SK-N-MC (cell line): ENCODE measurements around the gene CS.

ENCODE experiments used
- DNase-seq: peaks from one replicate; pipeline ENCODE4 v3.0.0-alpha.2; 2011; ENCODE audit warnings: low read depth, low spot score
- H3K27ac ChIP-seq: fragments of 200-600 bp; sonication (generic); 2 replicates; pipeline ENCODE4 v1.5.1; 2016; ENCODE audit warnings: mixed run types
- H3K36me3 ChIP-seq: fragments of 200-600 bp; sonication (generic); 2 replicates; pipeline ENCODE4 v1.6.1; 2017; ENCODE audit warnings: antibody characterized with exemption, low read length, mixed read lengths; ENCODE audit not compliant: insufficient read depth
- H3K4me3 ChIP-seq: fragments of 200-600 bp; sonication (generic); 2 replicates; pipeline ENCODE4 v1.5.1; 2016
- H3K9ac ChIP-seq: fragments of 200-600 bp; sonication (generic); 2 replicates; pipeline ENCODE4 v1.8.0; 2017; ENCODE audit warnings: mixed run types, mixed read lengths; ENCODE audit not compliant: insufficient read length
- H3K9me3 ChIP-seq: fragments of 200-600 bp; sonication (generic); 2 replicates; pipeline ENCODE4 v1.6.1; 2017; ENCODE audit warnings: low read depth, mild to moderate bottlenecking, antibody characterized with exemption, low read length, moderate library complexity, mixed read lengths
- EZH2 ChIP-seq: fragments of 200-600 bp; sonication (generic); IDR thresholded peaks from one replicate; pipeline ENCODE4 v1.6.1; 2017; ENCODE audit warnings: antibody characterized with exemption
- FOXP2 ChIP-seq: optimal IDR thresholded peaks from 2 replicates; pipeline ENCODE3; 2011; ENCODE audit warnings: mild to moderate bottlenecking, moderate library complexity; ENCODE audit not compliant: insufficient read depth; ENCODE audit errors: extremely low read length, control extremely low read depth
- POLR2AphosphoS5 ChIP-seq: IDR thresholded peaks from 2 replicates; pipeline ENCODE4 v1.6.1; 2012; ENCODE audit warnings: mild to moderate bottlenecking, low read depth, low read length, borderline replicate concordance

Gene CS

GRCh38 chr12:56307221-56307965 lies 7.3 kb upstream of the CS start:
- Histone ChIP-seq H3K9ac (no peak overlapping the region), H3K36me3 (peaks cover 31% of the 10 kb centered on the region), H3K9me3 (no peaks in the 10 kb centered on the region), H3K4me3 (no peak overlapping the region), H3K27ac (no peak overlapping the region)
- TF ChIP-seq POLR2AphosphoS5 (no peak), EZH2 (no peak), FOXP2 (no peak)
- no peak for DNase-seq

GRCh38 chr12:56304872-56305590 lies 4.9 kb upstream of the CS start:
- DNase-seq: no peak
- Histone ChIP-seq H3K4me3 (no peak overlapping the region), H3K27ac (no peak overlapping the region), H3K9ac (no peak overlapping the region), H3K36me3 (peaks cover 19% of the 10 kb centered on the region), H3K9me3 (no peaks in the 10 kb centered on the region)
- TF ChIP-seq POLR2AphosphoS5 (no peak), EZH2 (no peak), FOXP2 (no peak)

GRCh38 chr12:56304276-56304675 lies 4.1 kb upstream of the CS start:
- Histone ChIP-seq H3K9ac (no peak overlapping the region), H3K4me3 (no peak overlapping the region), H3K36me3 (peaks cover 14% of the 10 kb centered on the region), H3K9me3 (no peaks in the 10 kb centered on the region), H3K27ac (no peak overlapping the region)
- TF ChIP-seq EZH2 (no peak), POLR2AphosphoS5 (no peak)
- DNase-seq: no peak

GRCh38 chr12:56300644-56301464 lies 724 bp upstream of the CS start:
- H3K9me3 ChIP-seq: no peaks in the 10 kb centered on the region
- peaks cover 38% of the 10 kb centered on the region for H3K36me3 ChIP-seq
- peak overlapping the region; percentile 79 for H3K9ac ChIP-seq
- H3K4me3 ChIP-seq: peak overlapping the region; percentile 93
- DNase-seq: no peak
- TF ChIP-seq EZH2 (no peak), FOXP2 (no peak), POLR2AphosphoS5 (no peak)
- peak overlapping the region; percentile 79 for H3K27ac ChIP-seq

GRCh38 chr12:56299308-56299852 lies 750 bp downstream of the CS start:
- peak overlapping the region; percentile 81; the same call in 1 of the 2 replicates for H3K27ac ChIP-seq
- no peaks in the 10 kb centered on the region for H3K9me3 ChIP-seq
- peak overlapping the region; percentile 93 for H3K4me3 ChIP-seq
- peaks cover 34% of the 10 kb centered on the region for H3K36me3 ChIP-seq
- TF ChIP-seq EZH2 (no peak), FOXP2 (no peak), POLR2AphosphoS5 (no peak)
- peak overlapping the region; percentile 88 for H3K9ac ChIP-seq
- DNase-seq: no peak

GRCh38 chr12:56298828-56299227 lies 1.3 kb downstream of the CS start:
- no peak for DNase-seq

GRCh38 chr12:56297400-56297799 lies 2.7 kb downstream of the CS start:
- Histone ChIP-seq H3K4me3 (no peak overlapping the region), H3K9ac (no peak overlapping the region)
- no peak for TF ChIP-seq EZH2
- TF ChIP-seq FOXP2: no peak
- no peak for TF ChIP-seq POLR2AphosphoS5

More at GRCh38 chr12:56298828-56299227, 1.3 kb downstream of the CS start:
- Histone ChIP-seq H3K9ac (peak overlapping the region; percentile 88), H3K4me3 (peak overlapping the region; percentile 93), H3K36me3 (peaks cover 35% of the 10 kb centered on the region), H3K9me3 (no peaks in the 10 kb centered on the region), H3K27ac (no peak overlapping the region)
- TF ChIP-seq EZH2 (no peak), FOXP2 (no peak), POLR2AphosphoS5 (no peak)

GRCh38 chr12:56296295-56296694 lies 3.8 kb downstream of the CS start:
- no peak overlapping the region for H3K4me3 ChIP-seq
- TF ChIP-seq FOXP2 (no peak), POLR2AphosphoS5 (no peak), EZH2 (no peak)
- H3K36me3 ChIP-seq: peaks cover 43% of the 10 kb centered on the region
- no peaks in the 10 kb centered on the region for H3K9me3 ChIP-seq
- H3K9ac ChIP-seq: no peak overlapping the region
- H3K27ac ChIP-seq: no peak overlapping the region
- DNase-seq: no peak

More at GRCh38 chr12:56297400-56297799, 2.7 kb downstream of the CS start:
- Histone ChIP-seq H3K36me3 (peaks cover 37% of the 10 kb centered on the region), H3K9me3 (no peaks in the 10 kb centered on the region), H3K27ac (no peak overlapping the region)
- no peak for DNase-seq
